Measurements from ENCODE around the gene AKAP12. TPM values are rescaled to one million over a fixed set of nuclear protein-coding genes. Genes with fewer than 3 reads are reported as not detected.

AKAP12 gene
- total and polyA plus RNA-seq, 4 donors: 9.4 to 110 (median 24.6) TPM

- TF ChIP-seq CTCF (IDR thresholded peaks at IDR 0.05; ENCODE audit: control extremely low read depth, extremely low read depth): no peak
- Histone ChIP-seq H3K36me3 (ENCODE audit: control insufficient read depth in 4 of 4, insufficient read depth in 4 of 4, low read length in 4 of 4) (no peaks in the 10 kb centered on the region), H3K4me3 (no peak overlapping the region), H3K9me3 (ENCODE audit: control insufficient read depth in 4 of 4, insufficient read depth in 3 of 4, low read length in 3 of 4) (no peaks in the 10 kb centered on the region), H3K4me1 (ENCODE audit: control insufficient read depth in 5 of 5, insufficient read depth in 5 of 5, low read length in 5 of 5) (peaks cover 0 to 51% (median 6%) of the 10 kb centered on the region in 5 donors), H3K9ac (ENCODE audit: insufficient read depth in 1 of 2, low read length in 2 of 2) (no peak overlapping the region), H3K27ac (ENCODE audit: low read depth in 1 of 2, low read length in 1 of 2) (no peak overlapping the region), H3K27me3 (ENCODE audit: control insufficient read depth in 3 of 3, insufficient read depth in 3 of 3, low read length in 2 of 3) (no peaks in the 10 kb centered on the region)
- 78 to 90% methylated on average over 6 of the region's 6 CpGs for WGBS, 2 donors
- ATAC-seq (ENCODE audit: insufficient read depth, low FRiP score): no peak
- no peak for DNase-seq
These were observed 54.9 kb downstream of the AKAP12 start for GRCh38 chr6:151294561-151295101.

GRCh38 chr6:151297886-151298285, 58.1 kb downstream of the AKAP12 start:
- no peak for ATAC-seq (ENCODE audit: insufficient read depth, low FRiP score)
- Histone ChIP-seq H3K27ac (ENCODE audit: low read depth in 1 of 2, low read length in 1 of 2) (no peak overlapping the region), H3K9me3 (ENCODE audit: control insufficient read depth in 4 of 4, insufficient read depth in 3 of 4, low read length in 3 of 4) (no peaks in the 10 kb centered on the region), H3K27me3 (ENCODE audit: control insufficient read depth in 3 of 3, insufficient read depth in 3 of 3, low read length in 2 of 3) (no peaks in the 10 kb centered on the region), H3K36me3 (ENCODE audit: control insufficient read depth in 4 of 4, insufficient read depth in 4 of 4, low read length in 4 of 4) (no peaks in the 10 kb centered on the region), H3K4me1 (ENCODE audit: control insufficient read depth in 5 of 5, insufficient read depth in 5 of 5, low read length in 5 of 5) (peaks cover 0 to 49% (median 8%) of the 10 kb centered on the region in 5 donors), H3K9ac (ENCODE audit: insufficient read depth in 1 of 2, low read length in 2 of 2) (no peak overlapping the region), H3K4me3 (no peak overlapping the region)
- no peak for TF ChIP-seq CTCF (IDR thresholded peaks at IDR 0.05; ENCODE audit: control extremely low read depth, extremely low read depth)
- WGBS, 2 donors: 90 to 95% methylated on average over 6 of the region's 6 CpGs
- no peak for DNase-seq

GRCh38 chr6:151299011-151299410, 59.2 kb downstream of the AKAP12 start:
- no peak for TF ChIP-seq CTCF (IDR thresholded peaks at IDR 0.05; ENCODE audit: control extremely low read depth, extremely low read depth)
- Histone ChIP-seq H3K27me3 (ENCODE audit: control insufficient read depth in 3 of 3, insufficient read depth in 3 of 3, low read length in 2 of 3) (no peaks in the 10 kb centered on the region), H3K27ac (ENCODE audit: low read depth in 1 of 2, low read length in 1 of 2) (no peak overlapping the region), H3K9me3 (ENCODE audit: control insufficient read depth in 4 of 4, insufficient read depth in 3 of 4, low read length in 3 of 4) (no peaks in the 10 kb centered on the region), H3K9ac (ENCODE audit: insufficient read depth in 1 of 2, low read length in 2 of 2) (no peak overlapping the region), H3K4me1 (ENCODE audit: control insufficient read depth in 5 of 5, insufficient read depth in 5 of 5, low read length in 5 of 5) (peaks cover 0 to 41% (median 8%) of the 10 kb centered on the region in 5 donors), H3K4me3 (no peak overlapping the region), H3K36me3 (ENCODE audit: control insufficient read depth in 4 of 4, insufficient read depth in 4 of 4, low read length in 4 of 4) (peaks cover 0 to 2% (median 0%) of the 10 kb centered on the region in 4 donors)
- peak in 2 of 3 donors; percentile 60 to 81 for DNase-seq
- 73 to 84% methylated on average over 4 of the region's 4 CpGs for WGBS, 2 donors
- no peak for ATAC-seq (ENCODE audit: insufficient read depth, low FRiP score)

Measured in lung (tissue), 12 donors.